Glutamatergic neuron (in vitro differentiated cells): Measurements from ENCODE around the gene SMR3B. TPM values are rescaled to one million over a fixed set of nuclear protein-coding genes. Genes with fewer than 3 reads are reported as not detected.

ENCODE experiments used
- DNase-seq: peaks from one replicate; pipeline ENCODE4 v3.0.0; 2022
- H3K27ac Mint-ChIP-seq: one replicate; pipeline ENCODE4 v1.8.0; 2020; ENCODE audit warnings: mild to moderate bottlenecking, mixed read lengths, inconsistent platforms; ENCODE audit not compliant: unreplicated experiment
- H3K27me3 Mint-ChIP-seq: one replicate; pipeline ENCODE4 v1.8.0; 2020; ENCODE audit warnings: mild to moderate bottlenecking, moderate library complexity, mixed read lengths, inconsistent platforms; ENCODE audit not compliant: unreplicated experiment
- H3K36me3 Mint-ChIP-seq: one replicate; pipeline ENCODE4 v1.8.0; 2020; ENCODE audit warnings: mild to moderate bottlenecking, mixed read lengths, inconsistent platforms; ENCODE audit not compliant: unreplicated experiment
- H3K4me1 Mint-ChIP-seq: one replicate; pipeline ENCODE4 v1.8.0; 2020; ENCODE audit warnings: mild to moderate bottlenecking, low read depth, mixed read lengths, inconsistent platforms; ENCODE audit not compliant: unreplicated experiment
- H3K4me3 Mint-ChIP-seq: one replicate; pipeline ENCODE4 v1.8.0; 2020; ENCODE audit warnings: mild to moderate bottlenecking, mixed read lengths, inconsistent platforms; ENCODE audit not compliant: unreplicated experiment
- H3K9me3 Mint-ChIP-seq: one replicate; pipeline ENCODE4 v1.8.0; 2020; ENCODE audit warnings: mild to moderate bottlenecking, moderate library complexity, mixed read lengths, inconsistent platforms; ENCODE audit not compliant: unreplicated experiment
- CTCF ChIP-seq: fragments of 200-600 bp; sonication (generic); IDR thresholded peaks from one replicate; pipeline ENCODE4 v1.5.0; 2021; ENCODE audit not compliant: partially characterized antibody, unreplicated experiment
- total RNA-seq: library from RNA; stranded (reverse); fragmentation: NEBNext Ultra II Directional; extraction: Animal tissue kit (Norgen Biotek cat#: 25700); gene quantifications from one replicate; pipeline ENCODE4 v1.2.1, GENCODE V29; 2021; ENCODE audit not compliant: unreplicated experiment

Gene SMR3B
- total RNA-seq, 1 donor from 2014 or later, result not detected

- Mint-ChIP-seq H3K36me3 (no peaks in the 10 kb centered on the region), H3K4me3 (no peak overlapping the region), H3K27ac (no peak overlapping the region), H3K27me3 (no peaks in the 10 kb centered on the region), H3K9me3 (no peaks in the 10 kb centered on the region), H3K4me1 (no peaks in the 10 kb centered on the region)
- DNase-seq, result no peak
- no peak for TF ChIP-seq CTCF
Measured at GRCh38 chr4:70359115-70359661, 23.7 kb upstream of the SMR3B start.

GRCh38 chr4:70360460-70360859 is 22.5 kb upstream of the SMR3B start, which contains the start of gene SMR3A:
Gene SMR3A, plus strand, starts transcription at chr4:70360760. Its CDS starts 1,356 bp downstream, at chr4:70362116.
- H3K9me3 Mint-ChIP-seq, result no peaks in the 10 kb centered on the region
- H3K4me3 Mint-ChIP-seq, result no peak within 1 kb of the TSS
- no peak within 1 kb of the TSS for H3K27ac Mint-ChIP-seq
- no peaks in the 10 kb centered on the region for H3K27me3 Mint-ChIP-seq
- H3K36me3 Mint-ChIP-seq, result no peaks in the 10 kb centered on the region
- TF ChIP-seq CTCF, result no peak
- DNase-seq, result no peak
- no peaks in the 10 kb centered on the region for H3K4me1 Mint-ChIP-seq

GRCh38 chr4:70364002-70364401 is 18.9 kb upstream of the SMR3B start:
- Mint-ChIP-seq H3K9me3 (no peaks in the 10 kb centered on the region), H3K36me3 (no peaks in the 10 kb centered on the region), H3K4me3 (no peak overlapping the region), H3K27ac (no peak overlapping the region), H3K27me3 (no peaks in the 10 kb centered on the region), H3K4me1 (no peaks in the 10 kb centered on the region)
- no peak for DNase-seq
- no peak for TF ChIP-seq CTCF

GRCh38 chr4:70365479-70365878 is 17.5 kb upstream of the SMR3B start:
- no peaks in the 10 kb centered on the region for H3K9me3 Mint-ChIP-seq
- H3K4me3 Mint-ChIP-seq, result no peak overlapping the region
- no peak for DNase-seq
- no peak overlapping the region for H3K27ac Mint-ChIP-seq
- no peak for TF ChIP-seq CTCF
- no peaks in the 10 kb centered on the region for H3K27me3 Mint-ChIP-seq
- no peaks in the 10 kb centered on the region for H3K36me3 Mint-ChIP-seq
- H3K4me1 Mint-ChIP-seq, result no peaks in the 10 kb centered on the region

- Mint-ChIP-seq H3K4me3 (no peak overlapping the region), H3K27me3 (no peaks in the 10 kb centered on the region), H3K36me3 (no peaks in the 10 kb centered on the region), H3K27ac (no peak overlapping the region), H3K4me1 (no peaks in the 10 kb centered on the region), H3K9me3 (no peaks in the 10 kb centered on the region)
- TF ChIP-seq CTCF, result no peak
- DNase-seq, result no peak
Measured at GRCh38 chr4:70367813-70368212, 15.1 kb upstream of the SMR3B start.
